PC-3 (cell line): ENCODE measurements around the gene ITIH5. TPM values are rescaled to one million over a fixed set of nuclear protein-coding genes. Genes with fewer than 3 reads are reported as not detected.
"Not testable (repeated sequence)": the region's sequence is repeated elsewhere in the genome, so short reads cannot be mapped to it uniquely, and the experiment has no call there.

Experiments
- ATAC-seq: fragments of 200-7000 bp; cut with Tn5 transposase; 2 replicates; pipeline ENCODE4 v1.9.1; 2020; ENCODE audit warnings: mild to moderate bottlenecking, moderate library complexity
- BruUV-seq: library from RNA; stranded (reverse); fragments of 400-500 nt; replicated peaks from 2 replicates; lab custom pipeline; 2021; lab: Mats Ljungman, UMichigan
- CTCF ChIA-PET: fragments of 300-600 bp; sonication (Branson Sonifier 250); formaldehyde crosslinking; loops from one replicate; lab custom pipeline; 2022; ENCODE audit warnings: antibody characterized with exemption; lab: Charles Lee
- POLR2A ChIA-PET: fragments of 300-600 bp; sonication (Branson Sonifier 250); formaldehyde crosslinking; loops from one replicate; lab custom pipeline; 2022; ENCODE audit warnings: antibody characterized with exemption; ENCODE audit not compliant: unreplicated experiment; lab: Charles Lee
- DNase-seq: peaks from one replicate; pipeline ENCODE4 v3.0.0-alpha.2; 2015
- H2AFZ ChIP-seq: fragments of 300-600 bp; sonication (generic); 2 replicates; pipeline ENCODE4 v1.6.0; 2016; ENCODE audit warnings: antibody characterized with exemption, low read length
- H3F3A ChIP-seq: fragments of 300-600 bp; sonication (generic); one replicate; pipeline ENCODE4 v1.6.0; 2017; ENCODE audit warnings: antibody characterized with exemption, low read length, control low read depth, mild to moderate bottlenecking; ENCODE audit not compliant: unreplicated experiment
- H3K27ac ChIP-seq: fragments of 300-600 bp; sonication (generic); 2 replicates; pipeline ENCODE4 v1.5.1; 2016; ENCODE audit warnings: mild to moderate bottlenecking, low read length
- H3K27me3 ChIP-seq: fragments of 300-600 bp; sonication (generic); 2 replicates; pipeline ENCODE4 v1.6.1; 2016; ENCODE audit warnings: low read length, mixed read lengths
- H3K36me3 ChIP-seq: fragments of 300-600 bp; sonication (generic); 2 replicates; pipeline ENCODE4 v1.6.1; 2016; ENCODE audit warnings: low read depth, mixed run types, low read length, mixed read lengths
- H3K4me1 ChIP-seq: fragments of 300-600 bp; sonication (generic); 2 replicates; pipeline ENCODE4 v1.5.1; 2016; ENCODE audit warnings: low read length; ENCODE audit not compliant: insufficient read depth
- H3K4me2 ChIP-seq: fragments of 300-600 bp; sonication (generic); 2 replicates; pipeline ENCODE4 v1.6.0; 2016; ENCODE audit warnings: low read length
- H3K4me3 ChIP-seq: fragments of 300-600 bp; sonication (generic); 2 replicates; pipeline ENCODE4 v1.5.1; 2016; ENCODE audit warnings: mild to moderate bottlenecking, low read length, mixed read lengths
- H3K79me2 ChIP-seq: fragments of 300-600 bp; sonication (generic); 2 replicates; pipeline ENCODE4 v1.6.1; 2017; ENCODE audit warnings: low read length, mixed read lengths
- H3K9ac ChIP-seq: fragments of 300-600 bp; sonication (generic); 2 replicates; pipeline ENCODE4 v1.6.0; 2016; ENCODE audit warnings: mild to moderate bottlenecking, low read length
- H3K9me2 ChIP-seq: fragments of 300-600 bp; sonication (generic); replicated peaks from 2 replicates; pipeline ENCODE4 v1.6.1; 2016; ENCODE audit warnings: mixed run types, low read length, mixed read lengths
- H3K9me3 ChIP-seq: fragments of 300-600 bp; sonication (generic); 2 replicates; pipeline ENCODE4 v1.6.1; 2016; ENCODE audit warnings: low read length, mixed read lengths
- H4K20me1 ChIP-seq: fragments of 300-600 bp; sonication (generic); 2 replicates; pipeline ENCODE4 v1.6.1; 2016; ENCODE audit warnings: low read length, mixed read lengths
- EZH2 ChIP-seq: fragments of 300-600 bp; sonication (generic); IDR thresholded peaks from one replicate; pipeline ENCODE4 v1.6.1; 2017; ENCODE audit warnings: antibody characterized with exemption, mild to moderate bottlenecking, low read length; ENCODE audit not compliant: unreplicated experiment
- EZH2phosphoT487 ChIP-seq: fragments of 300-600 bp; sonication (generic); IDR thresholded peaks from 2 replicates; pipeline ENCODE4 v1.6.1; 2018; ENCODE audit warnings: mild to moderate bottlenecking, antibody characterized with exemption, low read length, borderline replicate concordance
- intact Hi-C: fragments of 100-400 bp; cut with micrococcal nuclease; formaldehyde crosslinking; loops from 2 replicates; pipeline ENCODE4 v1.9.0; 2023
- total RNA-seq: library from RNA; depleted of rRNA; stranded (reverse); fragments of >200 nt; gene quantifications from 2 replicates; pipeline ENCODE4 v1.2.3, GENCODE V29; 2014
- TF ChIP-seq, protein P1 (sequence below): fragments of 300-600 bp; sonication (generic); conservative IDR thresholded peaks from 2 replicates; pipeline ENCODE4 v1.5.1; 2017; ENCODE audit warnings: antibody characterized with exemption, low read depth, mild to moderate bottlenecking, low read length

The ITIH5 gene
- total RNA-seq, 1 experiment from 2014 or later, result not detected

DNA sequence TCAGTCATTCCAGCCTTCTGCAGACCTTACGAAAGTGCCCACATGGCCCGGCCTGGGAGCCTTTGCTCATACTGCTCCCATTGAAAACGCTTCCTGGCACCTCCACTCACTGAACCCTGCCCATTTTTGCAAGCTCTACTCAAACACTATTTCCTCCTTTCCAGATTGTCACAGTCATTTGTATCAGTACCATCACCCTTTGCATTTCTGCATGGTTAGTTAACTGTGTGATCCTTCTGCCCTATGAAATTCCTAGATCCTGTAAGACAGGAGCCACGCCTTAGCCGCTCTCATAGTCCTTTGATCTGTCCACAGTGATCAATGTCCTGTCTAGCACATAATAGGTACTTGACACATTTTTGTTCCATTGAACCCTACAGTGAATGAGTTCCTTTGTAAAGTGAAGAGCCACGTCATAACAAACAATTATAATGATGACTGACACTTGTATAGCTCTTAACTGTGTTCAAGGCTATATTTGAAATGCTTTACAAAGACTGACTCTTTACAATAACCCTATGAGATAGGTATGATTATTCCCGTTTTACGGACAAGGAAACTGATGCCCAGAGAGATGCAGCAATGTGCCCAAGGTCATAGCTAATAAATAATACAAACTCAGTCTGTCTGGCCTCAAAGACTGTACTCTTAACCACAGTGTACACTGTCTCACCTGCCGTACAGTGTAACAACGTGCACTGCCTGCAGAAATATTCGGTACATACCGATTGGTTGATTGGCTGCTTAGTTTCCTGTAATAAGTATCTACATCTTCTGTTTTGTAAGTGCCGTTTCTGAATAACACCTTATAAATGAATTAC lies 19.8 kb upstream of the ITIH5 start:
- BruUV-seq, result no TSS peak
- ChIA-PET POLR2A (no interaction called here), CTCF (interaction anchor here (0.5 to 1.1 kb wide), 6 partner anchors 155 to 1610 kb away, joined by 3 to 56 read pairs (median 4); no protein-coding TSS in a partner anchor)
- no peak for DNase-seq
- H3K9ac ChIP-seq, result no peak overlapping the region
- no peak overlapping the region for H3K4me2 ChIP-seq
- intact Hi-C loops, result loop anchor here (1.0 to 10.0 kb wide), 2 partner anchors 161 to 1618 kb away; no protein-coding TSS in a partner anchor
- ATAC-seq, result no peak
- no peaks in the 10 kb centered on the region for H3K27me3 ChIP-seq
- no peaks in the 10 kb centered on the region for H3K9me2 ChIP-seq
- H3F3A ChIP-seq, result no peaks in the 10 kb centered on the region
- H3K27ac ChIP-seq, result no peak overlapping the region
- TF ChIP-seq, protein P1, sequence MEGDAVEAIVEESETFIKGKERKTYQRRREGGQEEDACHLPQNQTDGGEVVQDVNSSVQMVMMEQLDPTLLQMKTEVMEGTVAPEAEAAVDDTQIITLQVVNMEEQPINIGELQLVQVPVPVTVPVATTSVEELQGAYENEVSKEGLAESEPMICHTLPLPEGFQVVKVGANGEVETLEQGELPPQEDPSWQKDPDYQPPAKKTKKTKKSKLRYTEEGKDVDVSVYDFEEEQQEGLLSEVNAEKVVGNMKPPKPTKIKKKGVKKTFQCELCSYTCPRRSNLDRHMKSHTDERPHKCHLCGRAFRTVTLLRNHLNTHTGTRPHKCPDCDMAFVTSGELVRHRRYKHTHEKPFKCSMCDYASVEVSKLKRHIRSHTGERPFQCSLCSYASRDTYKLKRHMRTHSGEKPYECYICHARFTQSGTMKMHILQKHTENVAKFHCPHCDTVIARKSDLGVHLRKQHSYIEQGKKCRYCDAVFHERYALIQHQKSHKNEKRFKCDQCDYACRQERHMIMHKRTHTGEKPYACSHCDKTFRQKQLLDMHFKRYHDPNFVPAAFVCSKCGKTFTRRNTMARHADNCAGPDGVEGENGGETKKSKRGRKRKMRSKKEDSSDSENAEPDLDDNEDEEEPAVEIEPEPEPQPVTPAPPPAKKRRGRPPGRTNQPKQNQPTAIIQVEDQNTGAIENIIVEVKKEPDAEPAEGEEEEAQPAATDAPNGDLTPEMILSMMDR, result no peak
- H4K20me1 ChIP-seq, result no peaks in the 10 kb centered on the region
- H3K4me1 ChIP-seq, result no peaks in the 10 kb centered on the region
- no peaks in the 10 kb centered on the region for H3K9me3 ChIP-seq
- H3K79me2 ChIP-seq, result no peaks in the 10 kb centered on the region
- no peaks in the 10 kb centered on the region; the same call in 1 of the 2 replicates for H3K36me3 ChIP-seq
- H3K4me3 ChIP-seq, result no peak overlapping the region
- H2AFZ ChIP-seq, result no peak overlapping the region

DNA sequence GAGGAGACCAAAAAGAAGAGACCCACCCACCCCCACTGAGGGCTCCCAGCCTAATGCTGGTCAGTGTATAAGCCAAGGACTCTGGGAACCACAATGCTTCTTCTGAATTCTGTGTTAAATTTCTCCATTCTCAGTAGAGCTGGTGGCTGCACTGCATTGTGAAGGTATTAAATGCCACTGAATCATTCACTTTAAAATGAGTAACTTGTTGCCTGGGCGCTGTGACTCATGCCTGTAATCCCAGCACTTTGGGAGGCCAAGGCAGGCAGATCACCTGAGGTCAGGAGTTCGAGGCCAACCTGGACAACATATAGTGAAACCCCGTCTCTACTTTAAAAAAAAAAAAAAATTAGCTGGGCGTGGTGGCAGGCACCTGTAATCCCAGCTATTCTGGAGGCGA lies 13.3 kb upstream of the ITIH5 start:
- H3K4me3 ChIP-seq, CTCF ChIA-PET, H3K36me3 ChIP-seq, BruUV-seq, H3K27me3 ChIP-seq, H4K20me1 ChIP-seq, H3K4me2 ChIP-seq, POLR2A ChIA-PET, H3K27ac ChIP-seq, H3F3A ChIP-seq, ATAC-seq, H3K9ac ChIP-seq, H3K9me2 ChIP-seq, H3K9me3 ChIP-seq, H2AFZ ChIP-seq, H3K79me2 ChIP-seq, H3K4me1 ChIP-seq: not testable (repeated sequence)
- DNase-seq, result peak; percentile 2
- intact Hi-C loops, result loop anchor here (10.0 kb wide), 1 partner anchor 1625 kb away; no protein-coding TSS in a partner anchor

DNA sequence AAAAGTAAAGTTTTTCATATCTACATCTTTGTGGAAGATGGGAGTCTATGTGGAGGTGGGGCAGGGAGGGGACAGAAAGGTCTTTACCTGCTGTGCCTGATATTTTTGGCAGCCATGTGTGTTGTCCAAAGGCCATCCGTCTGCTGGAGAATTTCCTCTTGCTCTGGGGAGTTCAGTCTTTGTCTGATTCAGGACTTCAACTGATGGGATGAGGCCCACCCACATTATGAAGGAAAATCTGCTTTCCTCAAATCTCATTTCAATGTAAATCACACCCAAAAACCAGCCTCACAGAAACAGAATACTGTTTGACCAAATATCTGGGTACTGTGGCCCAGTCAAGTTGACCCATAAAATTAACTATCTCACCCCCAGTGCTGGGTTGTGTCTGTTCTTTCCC lies 12.5 kb upstream of the ITIH5 start:
- no peak overlapping the region for H2AFZ ChIP-seq
- ATAC-seq (no peak), DNase-seq (no peak)
- no peaks in the 10 kb centered on the region for H3K9me3 ChIP-seq
- no peak overlapping the region for H3K4me2 ChIP-seq
- no TSS peak for BruUV-seq
- H3K4me3 ChIP-seq, result no peak overlapping the region
- intact Hi-C loops, result no loop called here
- no peaks in the 10 kb centered on the region for H3K4me1 ChIP-seq
- H4K20me1 ChIP-seq, result no peaks in the 10 kb centered on the region
- no peak overlapping the region for H3K27ac ChIP-seq
- ChIA-PET POLR2A (no interaction called here), CTCF (no interaction called here)
- H3K79me2 ChIP-seq, result no peaks in the 10 kb centered on the region
- H3K9ac ChIP-seq, result no peak overlapping the region
- TF ChIP-seq, protein P1, result no peak
- TF ChIP-seq EZH2, result no peak
- TF ChIP-seq EZH2phosphoT487, result no peak
- H3K27me3 ChIP-seq, result no peaks in the 10 kb centered on the region
- H3K9me2 ChIP-seq, result no peaks in the 10 kb centered on the region
- no peaks in the 10 kb centered on the region for H3F3A ChIP-seq
- no peaks in the 10 kb centered on the region for H3K36me3 ChIP-seq
